NCI-H82 treated with DMSO at 0.1 percent for 48 hours (cell line): Measurements from ENCODE around the gene ATG5.
"Not testable (repeated sequence)": the region's sequence is repeated elsewhere in the genome, so short reads cannot be mapped to it uniquely, and the experiment has no call there.

Source experiments
- DNase-seq: peaks from one replicate; lab custom pipeline; 2025; ENCODE audit not compliant: unreplicated experiment; lab: John Stamatoyannopoulos, UW

ATG5 gene

DNA sequence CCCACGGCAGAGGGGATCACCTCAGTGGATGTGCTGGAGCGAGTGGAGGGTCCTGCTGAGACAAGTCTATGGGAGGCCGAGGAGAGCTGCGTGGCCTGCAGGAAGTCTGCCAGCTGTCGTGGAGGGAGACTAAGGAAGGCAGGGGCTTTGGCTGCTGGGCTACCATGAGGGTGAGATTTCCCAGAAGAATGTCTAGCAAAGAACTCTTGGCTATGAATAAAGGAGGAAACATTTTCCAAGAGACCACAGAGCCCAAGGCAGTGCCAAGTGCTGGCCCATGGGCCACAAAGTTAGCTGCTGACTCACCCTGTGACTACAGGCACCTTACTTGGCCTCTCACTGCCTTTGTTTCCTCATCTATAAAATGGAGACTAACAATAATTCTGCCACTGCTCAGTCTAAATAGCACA lies 166.0 kb downstream of the ATG5 start:
- no peak for DNase-seq

- DNase-seq: no peak
These were observed 166.7 kb downstream of the ATG5 start for GRCh38 chr6:106158816-106159215.

- no peak for DNase-seq
These were observed 168.7 kb downstream of the ATG5 start for GRCh38 chr6:106156863-106157262.

- no peak for DNase-seq
These were observed 169.1 kb downstream of the ATG5 start for GRCh38 chr6:106156413-106156812.

GRCh38 chr6:106155219-106155830 lies 170.2 kb downstream of the ATG5 start:
- no peak for DNase-seq

DNA sequence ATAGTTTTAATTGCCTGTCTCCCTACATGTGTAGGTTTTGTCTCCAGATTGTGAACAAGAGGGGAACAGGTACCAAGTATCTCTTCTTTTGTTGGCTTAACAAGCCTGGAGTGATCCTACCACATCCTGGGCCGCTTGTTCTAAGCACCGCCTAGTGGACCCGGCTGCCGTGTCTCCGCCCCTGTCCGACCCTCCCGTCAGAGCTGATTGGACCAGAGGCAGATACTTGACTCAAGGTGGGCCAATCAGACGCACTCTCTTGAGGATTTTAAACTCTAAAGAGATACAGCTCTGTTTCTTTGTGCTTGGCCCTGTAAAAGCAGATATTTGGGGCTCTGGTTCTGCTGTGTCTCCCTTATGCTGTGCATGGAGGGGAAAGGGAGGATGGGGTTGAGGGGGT lies 171.2 kb downstream of the ATG5 start:
- no peak for DNase-seq

DNA sequence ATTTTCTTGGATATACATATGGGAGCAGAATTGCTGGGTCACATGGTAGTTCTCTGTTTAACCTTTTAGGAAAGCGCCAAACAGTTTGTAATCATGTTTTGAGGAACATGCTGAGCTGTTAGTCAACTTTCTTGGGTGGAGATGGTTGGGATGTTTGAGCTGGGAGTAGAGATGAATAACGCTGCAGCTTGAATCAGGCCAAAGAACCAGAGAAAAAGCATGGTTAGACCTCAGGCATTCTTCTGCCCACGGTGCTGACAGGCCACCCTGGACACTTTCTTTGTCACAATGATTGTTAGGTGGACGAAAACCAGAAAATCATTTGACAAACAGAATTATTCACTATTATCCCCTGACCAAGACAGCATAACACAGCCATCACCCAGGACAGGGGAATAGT lies 172.6 kb downstream of the ATG5 start:
- no peak for DNase-seq

- not testable (repeated sequence) for DNase-seq
These were observed 173.1 kb downstream of the ATG5 start for GRCh38 chr6:106152476-106152875.

DNA sequence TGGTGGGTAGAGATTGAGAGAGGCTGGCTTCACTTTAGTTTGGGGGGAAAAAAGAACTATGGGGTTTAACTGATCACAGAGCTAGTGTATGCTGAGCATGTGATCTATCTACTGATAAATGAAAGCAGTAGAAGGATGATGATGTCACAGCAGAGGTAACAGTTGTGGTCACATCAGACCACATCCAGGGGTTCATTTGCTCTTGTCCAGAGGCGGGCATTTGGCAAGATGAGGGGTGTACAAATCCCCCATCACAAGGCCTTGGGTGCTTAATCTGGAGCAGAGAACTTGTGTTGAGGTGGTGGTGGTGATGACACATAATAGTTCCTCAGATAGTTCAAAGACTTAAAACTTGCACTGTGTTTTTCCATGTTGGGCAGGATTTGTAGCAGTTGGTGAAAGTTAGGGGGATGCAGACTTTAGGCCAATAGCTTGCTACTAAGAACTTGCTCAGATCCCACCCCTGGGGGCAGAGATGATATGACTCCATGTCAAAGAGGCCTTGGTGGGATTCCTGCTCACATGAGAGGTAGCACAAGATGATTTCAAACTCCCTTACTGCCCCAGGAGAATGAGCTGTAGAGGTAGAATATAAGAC lies 176.0 kb downstream of the ATG5 start:
- DNase-seq: no peak

- no peak for DNase-seq
These were observed 178.1 kb downstream of the ATG5 start for GRCh38 chr6:106147476-106147875.

DNA sequence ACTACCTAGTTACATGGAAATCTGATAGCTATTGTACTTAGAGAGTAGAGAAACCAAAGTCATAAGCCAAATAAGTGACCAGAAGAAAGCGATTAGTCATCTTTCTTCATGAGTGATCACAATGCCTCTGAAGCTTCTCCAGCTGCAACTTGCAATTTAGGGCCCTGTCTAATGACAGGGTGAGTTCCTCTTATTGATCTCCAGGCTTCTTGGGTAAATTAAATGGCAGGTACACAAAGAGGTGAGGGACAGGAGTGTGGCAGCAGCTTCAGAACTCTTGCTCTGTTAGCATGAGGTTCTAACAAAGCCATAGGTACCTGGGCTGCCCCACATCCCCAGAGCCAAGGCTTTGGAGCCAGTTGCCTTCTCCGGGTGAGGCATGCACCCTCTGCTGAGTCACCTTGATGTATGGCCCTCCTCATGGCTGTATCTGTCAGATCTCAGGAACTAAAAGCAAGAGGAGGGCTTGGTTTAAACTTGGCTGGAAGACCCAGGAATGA lies 178.7 kb downstream of the ATG5 start:
- DNase-seq: no peak

- DNase-seq: no peak
These were observed 179.8 kb downstream of the ATG5 start for GRCh38 chr6:106145741-106146227.

- DNase-seq: no peak
These were observed 180.4 kb downstream of the ATG5 start for GRCh38 chr6:106145144-106145543.

- no peak for DNase-seq
These were observed 181.9 kb downstream of the ATG5 start for GRCh38 chr6:106143665-106144064.

GRCh38 chr6:106142876-106143431 lies 182.6 kb downstream of the ATG5 start:
- DNase-seq: no peak

DNA sequence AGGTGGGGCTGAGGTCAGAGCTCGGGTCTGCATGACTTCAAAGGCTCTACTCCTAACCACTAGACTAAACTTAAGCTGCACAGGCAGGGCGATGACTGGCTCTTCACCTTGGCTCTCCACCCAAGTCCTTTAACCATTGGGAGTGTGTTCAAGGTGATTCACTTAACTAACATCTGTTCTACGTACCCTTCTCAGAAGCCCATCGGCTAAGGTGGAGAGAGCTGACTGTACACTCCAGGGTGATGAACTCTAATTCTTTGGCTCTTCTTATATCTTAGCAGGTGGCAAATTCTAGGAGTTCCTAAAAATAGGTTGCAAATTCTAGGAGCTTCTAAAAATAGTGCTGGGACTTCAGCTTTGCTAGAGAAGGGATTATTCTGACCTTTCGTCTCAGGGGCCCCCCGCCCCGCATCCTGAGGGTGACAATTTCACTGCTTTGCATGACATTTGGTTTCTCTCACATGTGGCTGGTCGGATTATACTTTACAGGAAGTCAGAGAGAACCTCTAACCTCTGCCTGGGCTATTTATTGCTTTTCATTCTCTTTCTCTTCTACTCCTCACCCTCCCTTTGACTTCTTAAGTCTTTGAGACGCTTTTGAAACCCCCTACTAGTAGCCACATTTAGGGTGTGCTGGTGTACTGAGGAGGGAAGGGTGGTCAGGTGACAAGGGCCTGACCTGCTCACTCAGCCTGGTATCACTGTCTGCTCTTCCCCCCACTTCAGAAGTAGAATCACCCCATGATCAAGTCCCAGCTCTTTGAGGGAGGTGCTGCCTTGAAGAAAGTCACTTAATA lies 183.9 kb downstream of the ATG5 start:
- DNase-seq: no peak

- no peak for DNase-seq
These were observed 187.4 kb downstream of the ATG5 start for GRCh38 chr6:106138151-106138550.

DNA sequence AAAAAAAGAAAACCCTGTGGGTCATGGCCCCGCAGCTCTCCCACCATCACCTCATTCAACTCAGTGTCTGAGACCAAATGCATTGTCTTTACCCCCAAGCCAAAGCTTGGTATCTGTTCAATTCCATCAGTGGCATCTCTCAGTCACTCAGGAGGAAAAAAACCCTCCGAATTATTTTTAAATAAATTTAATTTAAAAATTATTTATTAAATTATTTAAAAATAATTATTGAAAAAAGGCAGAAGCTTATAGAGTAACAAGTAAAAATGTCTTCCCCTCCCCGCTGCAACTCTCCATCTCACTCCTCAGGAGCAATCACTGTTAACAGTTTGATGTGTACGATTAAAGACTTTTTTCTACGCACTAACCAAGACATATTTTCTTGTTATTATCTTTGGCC lies 188.7 kb downstream of the ATG5 start:
- no peak for DNase-seq

DNA sequence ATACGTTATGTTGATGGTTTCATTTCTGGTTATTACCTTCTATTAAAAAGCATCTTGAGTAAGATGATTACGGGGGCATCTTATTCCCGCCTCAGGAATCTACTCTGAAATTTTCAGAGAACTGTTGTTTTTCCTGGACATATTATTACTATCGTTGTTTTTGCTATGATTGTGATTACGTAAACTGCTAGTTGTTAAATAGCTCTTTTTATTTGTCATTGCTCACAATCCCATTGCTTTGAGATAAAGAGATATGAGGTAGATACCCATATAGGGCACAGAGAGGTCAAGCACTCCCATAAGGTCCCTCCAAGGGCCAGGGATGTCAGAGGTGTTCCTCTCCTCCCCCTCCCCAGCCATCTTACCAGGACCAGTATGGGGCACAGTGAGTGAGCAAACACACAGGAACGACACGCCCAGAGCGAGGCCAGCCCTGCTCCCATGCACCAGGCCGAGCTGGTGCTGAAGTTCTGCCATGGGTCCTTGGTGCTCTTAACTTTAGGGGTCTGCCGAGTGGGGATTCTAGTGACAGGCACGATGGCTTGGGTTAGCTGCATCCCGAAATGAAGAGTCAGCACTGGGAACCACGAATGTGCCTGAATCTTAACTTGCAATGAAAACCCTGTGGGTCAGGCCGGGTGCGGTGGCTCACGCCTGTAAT lies 189.5 kb downstream of the ATG5 start:
- DNase-seq: no peak

DNA sequence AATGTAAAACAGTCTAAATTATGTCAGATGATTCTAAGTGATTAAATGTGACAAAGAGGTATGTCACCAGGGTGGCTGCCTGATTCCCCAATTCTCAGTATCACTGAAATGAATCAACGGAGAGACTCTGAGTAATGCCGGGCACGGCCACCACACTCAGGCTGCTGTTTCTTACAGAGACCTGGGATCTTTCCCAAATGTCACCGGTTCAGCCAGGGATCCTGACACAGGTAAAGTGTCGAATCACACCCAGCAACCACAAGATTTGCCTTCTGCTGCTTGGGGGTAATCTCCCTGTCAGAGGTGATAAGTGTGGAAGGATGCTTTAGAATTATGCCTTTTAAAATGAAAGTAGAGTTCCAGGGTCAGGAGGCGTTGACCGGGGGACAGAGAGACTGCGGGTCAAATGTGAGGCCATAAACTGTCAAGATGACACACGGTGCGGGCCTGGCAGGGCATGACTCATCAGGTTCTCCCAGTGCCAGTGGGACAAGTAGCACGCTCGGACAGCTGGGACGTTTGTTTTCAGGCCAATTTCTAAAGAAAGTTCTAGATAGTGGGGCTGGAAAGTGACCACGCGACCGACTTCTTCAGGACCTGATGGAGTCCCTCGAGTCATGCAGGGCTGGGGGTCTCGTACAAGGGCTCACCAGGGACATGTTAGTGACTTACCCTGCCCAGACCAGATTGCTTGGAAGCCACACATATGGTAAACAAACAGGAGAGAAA lies 190.5 kb downstream of the ATG5 start:
- DNase-seq: no peak
